NCI-H526 treated with DMSO at 0.1 percent for 48 hours (cell line): ENCODE data around the gene TMEM120A.
"Not testable (repeated sequence)": the region's sequence is repeated elsewhere in the genome, so short reads cannot be mapped to it uniquely, and the experiment has no call there.

Experiments
- DNase-seq: peaks from one replicate; lab custom pipeline; 2025; lab: John Stamatoyannopoulos, UW

TMEM120A gene

DNA sequence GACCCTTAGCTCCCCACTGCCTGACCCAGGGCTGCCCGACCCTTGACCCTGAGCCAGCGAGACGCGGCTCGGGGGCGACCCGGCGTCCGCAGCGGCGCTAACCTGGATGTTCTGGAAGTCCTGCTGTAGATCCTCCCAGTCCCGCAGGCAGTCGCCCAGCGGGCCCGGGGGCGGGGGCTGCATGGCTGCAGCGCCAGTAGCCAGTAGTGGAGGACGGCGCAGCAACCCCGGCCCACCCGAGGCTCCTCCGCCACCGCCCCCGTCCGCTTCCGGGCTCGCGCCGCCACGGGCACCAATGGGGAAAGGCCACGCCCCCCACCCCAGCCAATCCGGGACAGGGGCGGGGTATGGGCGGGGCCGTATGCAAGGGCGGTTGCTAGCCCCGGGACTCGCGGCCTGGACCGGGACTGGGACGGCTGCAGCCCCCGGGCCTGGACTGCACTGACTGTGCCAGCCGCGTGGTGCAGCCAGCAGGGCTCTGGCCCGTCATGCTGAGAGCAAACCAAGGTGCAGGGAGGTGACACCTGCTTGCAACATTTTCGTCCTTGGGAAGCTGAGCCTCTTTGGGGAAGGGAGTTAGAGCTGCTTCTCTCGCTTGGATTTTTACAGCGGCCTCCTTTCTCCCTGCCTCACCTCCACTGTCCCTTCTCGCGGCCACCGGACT is at the start of gene TMEM120A:
Gene TMEM120A (minus strand): TSS at position 208 of the 664 bp plus-strand sequence. CDS start 25 bp downstream, at position 183.
- DNase-seq, result peak; percentile 77

GRCh38 chr7:76040126-76040525 is 45.7 kb upstream of the TMEM120A start:
- DNase-seq, result no peak

DNA sequence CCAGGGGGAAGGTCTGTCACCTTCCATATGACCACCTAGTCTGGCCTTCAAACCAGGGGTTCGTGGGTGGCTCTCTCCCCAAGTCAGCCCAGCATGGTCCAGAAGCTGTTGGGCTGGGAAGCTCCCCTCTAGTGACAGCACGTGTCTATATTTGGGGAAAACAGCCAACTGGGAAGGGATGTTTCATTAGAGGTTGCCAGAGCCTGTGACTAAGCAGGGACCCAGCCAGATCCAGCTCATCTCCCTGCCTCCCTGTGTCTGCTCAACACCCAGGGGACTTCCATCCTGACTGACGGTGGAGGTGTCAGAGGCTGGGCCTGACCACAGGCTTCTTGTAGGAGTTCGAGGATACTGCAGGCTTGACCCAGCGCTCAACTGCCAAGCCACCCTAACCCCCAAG is 42.9 kb upstream of the TMEM120A start:
- no peak for DNase-seq

- no peak for DNase-seq
Measured at GRCh38 chr7:76031964-76032363, 37.6 kb upstream of the TMEM120A start.

DNA sequence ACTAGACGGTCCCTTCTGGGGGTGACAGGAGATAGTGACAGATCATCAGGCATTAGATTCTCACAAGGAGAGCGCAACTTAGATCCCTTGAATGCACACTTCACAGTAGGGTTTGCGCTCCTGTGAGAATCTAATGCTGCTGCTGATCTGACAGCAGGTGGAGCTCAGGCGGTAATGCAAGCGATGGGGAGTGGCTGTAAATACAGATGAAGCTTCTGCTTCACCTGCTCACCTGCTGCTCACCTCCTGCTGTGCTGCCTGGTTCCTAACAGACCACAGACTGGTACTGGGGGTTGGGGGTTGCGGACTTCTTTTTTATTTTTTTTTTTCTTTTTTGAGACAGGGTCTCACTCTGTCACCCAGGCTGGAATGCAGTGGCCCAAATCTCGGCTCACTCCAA is 35.3 kb upstream of the TMEM120A start:
- DNase-seq, result peak; percentile 9

GRCh38 chr7:76023002-76023401 is 28.6 kb upstream of the TMEM120A start:
- no peak for DNase-seq

GRCh38 chr7:76022026-76022780 is 27.8 kb upstream of the TMEM120A start:
- no peak for DNase-seq

GRCh38 chr7:76020031-76020714 is 25.8 kb upstream of the TMEM120A start:
- DNase-seq, result no peak

DNA sequence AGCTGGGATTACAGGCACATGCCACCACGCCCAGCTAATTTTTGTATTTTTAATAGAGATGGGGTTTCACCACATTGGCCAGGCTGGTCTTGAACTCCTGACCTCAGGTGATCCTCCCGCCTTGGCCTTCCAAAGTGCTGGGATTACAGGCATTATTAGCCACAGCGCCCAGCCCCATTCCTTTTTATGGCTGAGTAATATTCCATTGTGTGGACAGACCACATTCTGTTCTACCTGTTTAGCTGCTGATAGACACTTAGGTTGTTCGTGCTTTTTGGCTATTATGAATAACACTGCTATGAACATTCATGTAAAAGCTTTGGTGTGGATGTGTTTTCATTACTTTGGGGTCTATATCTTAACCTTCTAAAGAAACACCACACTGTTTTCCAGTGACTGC is 24.1 kb upstream of the TMEM120A start:
- not testable (repeated sequence) for DNase-seq

DNA sequence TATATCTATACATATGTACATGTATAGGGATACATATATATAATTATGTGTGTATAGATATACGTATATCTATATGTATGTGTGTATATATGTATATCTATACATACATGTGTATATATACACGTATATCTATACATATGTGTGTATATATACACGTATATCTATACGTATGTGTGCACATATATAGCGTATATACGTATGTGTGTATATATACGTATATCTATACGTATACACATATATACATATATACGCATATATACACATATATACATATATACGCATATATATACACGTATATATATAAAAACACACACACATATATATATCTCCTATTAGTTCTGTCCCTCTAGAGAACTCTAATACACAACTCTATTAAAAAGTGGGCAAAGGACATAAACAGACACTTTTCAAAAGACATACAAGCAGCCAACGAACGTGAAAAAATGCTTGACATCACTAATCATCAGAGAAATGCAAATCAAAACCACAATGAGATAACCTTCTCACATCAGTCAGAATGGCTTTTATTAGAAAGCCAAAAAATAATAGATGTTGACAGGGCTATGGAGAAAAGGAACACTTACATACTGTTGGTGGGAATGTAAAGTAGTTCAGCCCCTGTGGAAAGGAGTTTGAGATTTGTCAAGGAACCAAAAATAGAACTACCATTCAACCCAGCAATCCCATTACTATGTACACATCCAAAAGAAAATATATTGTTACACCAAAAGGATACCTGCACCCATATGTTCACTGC is 22.0 kb upstream of the TMEM120A start:
- DNase-seq, result no peak

- DNase-seq, result no peak
Measured at GRCh38 chr7:76011442-76011861, 17.1 kb upstream of the TMEM120A start.

DNA sequence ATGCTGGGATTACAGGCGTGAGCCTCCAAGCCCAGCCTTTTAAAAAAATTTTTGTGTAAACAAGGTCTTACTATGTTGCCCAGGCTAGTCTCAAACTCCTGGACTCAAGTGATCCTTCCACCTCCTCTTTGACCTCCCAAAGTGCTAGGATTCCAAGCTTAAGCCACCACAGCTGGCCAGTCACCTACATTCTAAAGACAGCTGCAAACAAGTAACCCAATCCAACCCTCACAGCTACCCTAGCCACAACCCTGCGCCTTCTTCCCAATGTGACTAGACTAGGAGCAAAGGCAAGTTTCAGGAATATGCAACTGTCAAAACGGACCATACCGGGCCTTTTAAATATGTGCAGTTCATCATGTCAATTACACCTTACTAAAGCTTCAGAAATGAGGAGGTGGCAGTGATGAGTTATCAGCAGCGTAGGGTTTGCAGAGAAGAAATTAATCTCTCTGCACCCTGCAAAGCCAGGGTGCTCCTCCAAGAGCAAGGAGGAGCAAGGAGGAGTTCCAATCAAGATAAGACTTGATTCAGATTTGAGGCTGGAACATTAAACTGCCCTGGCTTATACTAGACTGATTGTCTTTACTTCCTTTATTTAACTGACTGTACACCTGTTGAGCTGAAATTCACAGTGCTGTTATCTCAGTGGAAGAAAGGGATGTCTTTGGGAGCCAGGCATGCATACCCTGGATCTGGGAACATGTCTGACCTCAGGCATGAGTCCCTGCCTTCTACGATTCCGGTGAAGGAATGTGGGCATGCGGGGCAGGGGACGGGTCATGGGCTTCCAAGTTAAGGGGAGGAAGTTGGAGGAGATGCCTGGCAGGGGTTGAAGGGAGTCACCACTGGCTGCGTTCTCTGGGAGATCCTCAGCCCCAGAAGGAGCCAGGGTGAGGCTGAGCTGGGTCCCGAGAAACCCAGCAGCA is 15.5 kb upstream of the TMEM120A start:
- no peak for DNase-seq

- no peak for DNase-seq
Measured at GRCh38 chr7:76008156-76008687, 13.8 kb upstream of the TMEM120A start.

GRCh38 chr7:76005004-76005403 is 10.6 kb upstream of the TMEM120A start:
- DNase-seq, result not testable (repeated sequence)

- no peak for DNase-seq
Measured at GRCh38 chr7:76003351-76003750, 9.0 kb upstream of the TMEM120A start.

- DNase-seq, result no peak
Measured at GRCh38 chr7:76002822-76003221, 8.4 kb upstream of the TMEM120A start.

GRCh38 chr7:76002139-76002538 is 7.7 kb upstream of the TMEM120A start:
- DNase-seq, result no peak

GRCh38 chr7:76000566-76000965 is 6.2 kb upstream of the TMEM120A start:
- DNase-seq, result no peak

GRCh38 chr7:75998038-75998437 is 3.6 kb upstream of the TMEM120A start:
- no peak for DNase-seq

DNA sequence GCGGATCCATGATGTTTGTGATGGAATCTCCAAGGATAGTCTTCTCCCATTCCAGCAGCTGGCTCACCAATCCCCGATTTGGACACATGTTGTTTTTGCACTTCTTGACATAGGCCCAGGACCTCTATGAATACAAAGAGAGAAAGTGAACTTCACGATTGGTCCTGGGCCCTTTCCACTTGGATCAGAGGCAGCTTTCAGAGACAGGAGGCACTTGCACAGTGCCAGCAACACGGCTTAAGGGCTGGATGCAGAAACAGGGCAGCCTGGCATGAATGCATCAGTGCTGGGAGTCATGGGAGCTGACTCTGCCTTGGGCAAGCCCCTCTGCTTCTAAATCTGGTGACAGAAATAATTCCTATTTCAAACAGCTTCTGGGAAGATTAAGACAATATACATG is 2.1 kb upstream of the TMEM120A start:
- DNase-seq, result no peak

GRCh38 chr7:75995996-75996395 is 1.6 kb upstream of the TMEM120A start:
- no peak for DNase-seq
